ENCODE results near the gene ARHGAP10.

The ARHGAP10 gene

GRCh38 chr4:147836807-147837206 is 104.9 kb downstream of the ARHGAP10 start:
- intact Hi-C loops (cut with DNase I) = no loop called here
- DNase-seq = no peak

- intact Hi-C loops (cut with DNase I) = no loop called here
These were observed 105.5 kb downstream of the ARHGAP10 start for GRCh38 chr4:147837435-147837834.

GRCh38 chr4:147837854-147838253 is 106.0 kb downstream of the ARHGAP10 start:
- no peak for DNase-seq
- intact Hi-C loops (cut with DNase I) = no loop called here

More at GRCh38 chr4:147837435-147837834, 105.5 kb downstream of the ARHGAP10 start:
- no peak for DNase-seq

- DNase-seq = no peak
- intact Hi-C loops (cut with DNase I) = no loop called here
These were observed 107.3 kb downstream of the ARHGAP10 start for GRCh38 chr4:147839200-147839599.

GRCh38 chr4:147839663-147840062 is 107.8 kb downstream of the ARHGAP10 start:
- intact Hi-C loops (cut with DNase I) = loop anchor here (10.0 kb wide), 1 partner anchor 105 kb away; the partner anchor contains the start of gene ARHGAP10
- DNase-seq = no peak

GRCh38 chr4:147840838-147841738 is 109.2 kb downstream of the ARHGAP10 start:
- no peak for DNase-seq
- intact Hi-C loops (cut with DNase I) = loop anchor here (10.0 kb wide), 1 partner anchor 106 kb away; the partner anchor contains the start of gene ARHGAP10

- intact Hi-C loops (cut with DNase I) = loop anchor here (10.0 kb wide), 1 partner anchor 108 kb away; the partner anchor contains the start of gene ARHGAP10
- DNase-seq = peak; percentile 40 to 92 (median 71)
These were observed 110.7 kb downstream of the ARHGAP10 start for GRCh38 chr4:147842573-147842972.

GRCh38 chr4:147843162-147843561 is 111.3 kb downstream of the ARHGAP10 start:
- intact Hi-C loops (cut with DNase I) = loop anchor here (10.0 kb wide), 1 partner anchor 108 kb away; the partner anchor contains the start of gene ARHGAP10

GRCh38 chr4:147844781-147845180 is 112.9 kb downstream of the ARHGAP10 start:
- intact Hi-C loops (cut with DNase I) = loop anchor here (10.0 kb wide), 1 partner anchor 110 kb away; the partner anchor contains the start of gene ARHGAP10
- no peak for DNase-seq

More at GRCh38 chr4:147843162-147843561, 111.3 kb downstream of the ARHGAP10 start:
- DNase-seq = no peak

GRCh38 chr4:147846318-147847155 is 114.6 kb downstream of the ARHGAP10 start:
- no peak for DNase-seq
- intact Hi-C loops (cut with DNase I) = loop anchor here (10.0 kb wide), 1 partner anchor 112 kb away; the partner anchor contains the start of gene ARHGAP10

- DNase-seq = no peak
- intact Hi-C loops (cut with DNase I) = loop anchor here (10.0 kb wide), 1 partner anchor 113 kb away; the partner anchor contains the start of gene ARHGAP10
These were observed 116.1 kb downstream of the ARHGAP10 start for GRCh38 chr4:147847751-147848590.

- DNase-seq = no peak
- intact Hi-C loops (cut with DNase I) = loop anchor here (10.0 kb wide), 1 partner anchor 114 kb away; the partner anchor contains the start of gene ARHGAP10
These were observed 116.7 kb downstream of the ARHGAP10 start for GRCh38 chr4:147848634-147849033.

GRCh38 chr4:147851135-147851534 is 119.2 kb downstream of the ARHGAP10 start:
- intact Hi-C loops (cut with DNase I) = no loop called here
- DNase-seq = no peak

- no peak for DNase-seq
- intact Hi-C loops (cut with DNase I) = no loop called here
These were observed 121.8 kb downstream of the ARHGAP10 start for GRCh38 chr4:147853706-147854105.

GRCh38 chr4:147854154-147854553 is 122.3 kb downstream of the ARHGAP10 start:
- no peak for DNase-seq
- intact Hi-C loops (cut with DNase I) = no loop called here

- DNase-seq = no peak
- intact Hi-C loops (cut with DNase I) = no loop called here
These were observed 123.7 kb downstream of the ARHGAP10 start for GRCh38 chr4:147855571-147856009.

- DNase-seq = peak in 3 of 42 donors; percentile 13 to 20 (median 14)
These were observed 129.1 kb downstream of the ARHGAP10 start for GRCh38 chr4:147860960-147861359.

More at GRCh38 chr4:147860960-147861359, 129.1 kb downstream of the ARHGAP10 start:
- intact Hi-C loops (cut with DNase I) = loop anchor here (10.0 kb wide), 1 partner anchor 246 kb away; the partner anchor contains the start of gene TMEM184C
